Body of pancreas (tissue), 4 donors: ENCODE measurements around the gene MAP3K2. TPM values are rescaled to one million over a fixed set of nuclear protein-coding genes. Genes with fewer than 3 reads are reported as not detected.

Experiments used
- ATAC-seq: fragments of 150-250 bp; one replicate; pipeline ENCODE4 v1.9.1; 2016
- DNase-seq, 4 donors: peaks; one replicate each; pipeline ENCODE4 v3.0.0-alpha.2; 2019
- H3K27ac ChIP-seq, 4 donors: fragments of 200-600 bp; sonication (generic); 1 replicate in 3 of 4; 2 replicates in 1 of 4; pipeline versions ENCODE4 v1.5.1 to v1.6.1; 2016 to 2019; ENCODE audit warnings: mild to moderate bottlenecking in 1 of 4, mixed read lengths in 1 of 4, moderate library complexity in 1 of 4
- H3K27me3 ChIP-seq, 2 donors: fragments of 200-600 bp; sonication (generic); one replicate each; pipeline ENCODE4 v1.6.0; 2016; ENCODE audit warnings: mild to moderate bottlenecking in 1 of 2
- H3K36me3 ChIP-seq, 2 donors: fragments of 200-600 bp; sonication (generic); replicated peaks in 1 of 2; 2 replicates each; pipeline ENCODE4 v1.5.1; 2016; ENCODE audit warnings: low read depth in 2 of 2; ENCODE audit not compliant: insufficient read depth in 1 of 2
- H3K4me1 ChIP-seq: fragments of 200-600 bp; sonication (generic); one replicate; pipeline ENCODE4 v1.6.0; 2016
- H3K4me3 ChIP-seq, 2 donors: fragments of 200-600 bp; sonication (generic); 1 replicate in 1 of 2; 2 replicates in 1 of 2; pipeline ENCODE4 v1.5.1; 2016 to 2019
- H3K9me3 ChIP-seq, 3 donors: fragments of 200-600 bp; sonication (generic); 1 replicate in 2 of 3; 2 replicates in 1 of 3; pipeline ENCODE4 v1.5.1; 2016
- CTCF ChIP-seq, 7 experiments: fragments of 450-650 bp in 4 of 7; fragments of 200-600 bp in 3 of 7; sonication (generic) in 3 of 7; IDR thresholded peaks; one replicate each; pipeline ENCODE4 v1.5.1; 2016 to 2019; ENCODE audit warnings: antibody characterized with exemption in 7 of 7
- POLR2A ChIP-seq, 3 donors: fragments of 450-650 bp; IDR thresholded peaks; one replicate each; pipeline ENCODE4 v1.6.1; 2016; ENCODE audit warnings: antibody characterized with exemption in 3 of 3, mild to moderate bottlenecking in 2 of 3
- WGBS, 2 donors: methylation state at CpG; one replicate each; pipeline ENCODE4 v1.1.5; 2017; 5-methylcytosine and 5-hydroxymethylcytosine counted together
- intact Hi-C: fragments of 100-400 bp; cut with DNase I; formaldehyde crosslinking; loops from one replicate; pipeline ENCODE4 v1.15.1; 2023
- total RNA-seq, 2 donors: library from RNA; depleted of rRNA; stranded (reverse); fragments of >200 nt; gene quantifications; one replicate each; pipeline ENCODE4 v1.1.0, GENCODE V29; 2016

MAP3K2 gene
- total RNA-seq, 2 donors from 2014 or later, result 27.8 to 35.3 TPM

- 90 to 94% methylated on average over 3 of the region's 3 CpGs for WGBS, 2 donors
Measured at GRCh38 chr2:127310980-127311379, 76.8 kb downstream of the MAP3K2 start.

GRCh38 chr2:127309468-127309867 lies 78.3 kb downstream of the MAP3K2 start:
- WGBS, 2 donors, result 67 to 76% methylated on average over 4 of the region's 4 CpGs
- Histone ChIP-seq H3K4me1 (peaks cover 8% of the 10 kb centered on the region), H3K9me3 (no peaks in the 10 kb centered on the region), H3K4me3 (no peak overlapping the region), H3K27me3 (no peaks in the 10 kb centered on the region), H3K27ac (no peak overlapping the region), H3K36me3 (peaks cover 0 to 24% of the 10 kb centered on the region in 2 donors)
- ATAC-seq, result no peak
- DNase-seq, result no peak
- intact Hi-C loops, result no loop called here
- TF ChIP-seq POLR2A (IDR thresholded peaks at IDR 0.05) (no peak), CTCF (IDR thresholded peaks at IDR 0.05) (no peak)

More at GRCh38 chr2:127310980-127311379, 76.8 kb downstream of the MAP3K2 start:
- Histone ChIP-seq H3K27ac (no peak overlapping the region), H3K27me3 (no peaks in the 10 kb centered on the region), H3K36me3 (peaks cover 0 to 27% of the 10 kb centered on the region in 2 donors), H3K4me3 (no peak overlapping the region), H3K9me3 (no peaks in the 10 kb centered on the region), H3K4me1 (peaks cover 16% of the 10 kb centered on the region)
- ATAC-seq (no peak), DNase-seq (no peak)
- intact Hi-C loops, result no loop called here
- TF ChIP-seq CTCF (IDR thresholded peaks at IDR 0.05) (no peak), POLR2A (IDR thresholded peaks at IDR 0.05) (no peak)

- no peak for DNase-seq
- Histone ChIP-seq H3K4me3 (no peak overlapping the region), H3K4me1 (no peaks in the 10 kb centered on the region), H3K9me3 (no peaks in the 10 kb centered on the region), H3K27me3 (no peaks in the 10 kb centered on the region), H3K36me3 (peaks cover 0 to 19% of the 10 kb centered on the region in 2 donors), H3K27ac (no peak overlapping the region)
- TF ChIP-seq CTCF (IDR thresholded peaks at IDR 0.05), result no peak
- TF ChIP-seq POLR2A (IDR thresholded peaks at IDR 0.05), result no peak
- 89% methylated on average over 7 of the region's 7 CpGs for WGBS, 2 donors
- intact Hi-C loops, result no loop called here
- ATAC-seq, result no peak
Measured at GRCh38 chr2:127308586-127309138, 79.1 kb downstream of the MAP3K2 start.

- Histone ChIP-seq H3K36me3 (peaks cover 0 to 15% of the 10 kb centered on the region in 2 donors), H3K27me3 (no peaks in the 10 kb centered on the region), H3K27ac (no peak overlapping the region), H3K9me3 (no peaks in the 10 kb centered on the region), H3K4me1 (no peaks in the 10 kb centered on the region), H3K4me3 (no peak overlapping the region)
- TF ChIP-seq CTCF (IDR thresholded peaks at IDR 0.05) (no peak), POLR2A (IDR thresholded peaks at IDR 0.05) (no peak)
- WGBS, 2 donors, result 77 to 88% methylated on average over 4 of the region's 4 CpGs
- intact Hi-C loops, result no loop called here
- DNase-seq (no peak), ATAC-seq (no peak)
Measured at GRCh38 chr2:127305990-127306585, 81.7 kb downstream of the MAP3K2 start.

GRCh38 chr2:127302168-127302567 lies 85.6 kb downstream of the MAP3K2 start:
- intact Hi-C loops, result no loop called here
- WGBS, 2 donors, result 88 to 100% methylated on average over 1 of the region's 1 CpG
- Histone ChIP-seq H3K4me3 (no peak overlapping the region), H3K36me3 (peaks cover 0 to 5% of the 10 kb centered on the region in 2 donors), H3K27ac (no peak overlapping the region), H3K9me3 (no peaks in the 10 kb centered on the region), H3K4me1 (no peaks in the 10 kb centered on the region), H3K27me3 (no peaks in the 10 kb centered on the region)
- no peak for TF ChIP-seq POLR2A (IDR thresholded peaks at IDR 0.05)
- no peak for TF ChIP-seq CTCF (IDR thresholded peaks at IDR 0.05)
- ATAC-seq (no peak), DNase-seq (no peak)
